CD4-positive, alpha-beta T cell treated with Interleukin-4 for 1 hour (primary cell): ENCODE data around the gene SLC35F3.

Experiments
- DNase-seq, 2 donors: peaks; one replicate each; pipeline ENCODE4 v3.0.0-alpha.2; 2020 to 2022

Gene SLC35F3

GRCh38 chr1:234265321-234265720, 360.8 kb downstream of the SLC35F3 start:
- DNase-seq, result no peak

GRCh38 chr1:234265861-234266260, 361.4 kb downstream of the SLC35F3 start:
- no peak for DNase-seq

GRCh38 chr1:234270093-234270492, 365.6 kb downstream of the SLC35F3 start:
- DNase-seq, result no peak

- DNase-seq, result no peak
These were observed 366.2 kb downstream of the SLC35F3 start for GRCh38 chr1:234270581-234271242.

- DNase-seq, result no peak
These were observed 366.7 kb downstream of the SLC35F3 start for GRCh38 chr1:234271243-234271606.

GRCh38 chr1:234272656-234273312, 368.3 kb downstream of the SLC35F3 start:
- DNase-seq, result no peak

GRCh38 chr1:234273981-234274380, 369.5 kb downstream of the SLC35F3 start:
- no peak for DNase-seq

- no peak for DNase-seq
These were observed 371.8 kb downstream of the SLC35F3 start for GRCh38 chr1:234276151-234276788.

GRCh38 chr1:234277161-234277868, 372.8 kb downstream of the SLC35F3 start:
- no peak for DNase-seq

- DNase-seq, result no peak
These were observed 374.5 kb downstream of the SLC35F3 start for GRCh38 chr1:234279021-234279420.

GRCh38 chr1:234280500-234280899, 376.0 kb downstream of the SLC35F3 start:
- no peak for DNase-seq

GRCh38 chr1:234281826-234282489, 377.5 kb downstream of the SLC35F3 start:
- no peak for DNase-seq

GRCh38 chr1:234286206-234286605, 381.7 kb downstream of the SLC35F3 start:
- DNase-seq, result no peak

GRCh38 chr1:234288946-234289345, 384.5 kb downstream of the SLC35F3 start:
- no peak for DNase-seq

GRCh38 chr1:234289538-234290305, 385.2 kb downstream of the SLC35F3 start:
- DNase-seq, result no peak

- no peak for DNase-seq
These were observed 387.5 kb downstream of the SLC35F3 start for GRCh38 chr1:234292011-234292410.

GRCh38 chr1:234292548-234292947, 388.1 kb downstream of the SLC35F3 start:
- no peak for DNase-seq

- no peak for DNase-seq
These were observed 389.8 kb downstream of the SLC35F3 start for GRCh38 chr1:234294109-234294817.

GRCh38 chr1:234295068-234295467, 390.6 kb downstream of the SLC35F3 start:
- no peak for DNase-seq

GRCh38 chr1:234295626-234296025, 391.1 kb downstream of the SLC35F3 start:
- DNase-seq, result no peak

GRCh38 chr1:234296496-234296895, 392.0 kb downstream of the SLC35F3 start:
- no peak for DNase-seq

- no peak for DNase-seq
These were observed 393.2 kb downstream of the SLC35F3 start for GRCh38 chr1:234297668-234298067.
